GM18498 (cell line): ENCODE results near the gene BNC2.

ENCODE experiments used
- ATAC-seq: cut with Tn5 transposase; IDR thresholded peaks from one replicate; pipeline ENCODE4 v1.9.1; 2021; ENCODE audit warnings: mild to moderate bottlenecking, moderate library complexity; ENCODE audit not compliant: unreplicated experiment

Gene BNC2

DNA sequence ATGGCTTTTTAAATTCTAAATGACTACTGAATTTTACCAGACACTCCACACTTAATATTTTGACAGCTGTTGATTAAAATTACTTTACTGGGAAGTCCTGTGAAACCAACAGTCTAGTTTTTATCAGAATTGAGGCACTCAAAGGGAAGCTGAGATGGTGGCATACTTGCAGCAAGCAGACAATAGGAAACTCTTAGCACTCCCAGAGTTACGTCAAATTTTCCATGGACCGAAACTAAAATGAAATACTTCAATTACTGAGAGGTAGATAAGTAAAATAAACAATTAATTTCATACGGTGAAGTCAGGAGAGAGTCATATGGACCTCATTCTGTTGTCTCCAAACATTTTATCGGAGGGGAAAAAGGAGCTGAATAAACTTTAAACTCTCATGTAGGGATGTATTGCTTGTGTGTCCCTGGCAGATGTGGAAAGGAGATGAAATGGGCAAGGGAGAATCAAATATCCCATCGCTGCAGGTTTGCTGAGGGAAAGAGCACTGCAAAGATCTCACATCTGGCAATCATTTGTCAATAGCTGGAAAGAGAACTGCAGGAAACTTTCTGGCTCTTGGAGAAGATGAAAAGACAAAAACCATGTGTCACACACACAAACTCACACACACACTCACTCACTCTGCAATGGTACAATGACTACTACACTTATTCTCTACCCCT is 189.4 kb downstream of the BNC2 start:
- ATAC-seq = no peak

DNA sequence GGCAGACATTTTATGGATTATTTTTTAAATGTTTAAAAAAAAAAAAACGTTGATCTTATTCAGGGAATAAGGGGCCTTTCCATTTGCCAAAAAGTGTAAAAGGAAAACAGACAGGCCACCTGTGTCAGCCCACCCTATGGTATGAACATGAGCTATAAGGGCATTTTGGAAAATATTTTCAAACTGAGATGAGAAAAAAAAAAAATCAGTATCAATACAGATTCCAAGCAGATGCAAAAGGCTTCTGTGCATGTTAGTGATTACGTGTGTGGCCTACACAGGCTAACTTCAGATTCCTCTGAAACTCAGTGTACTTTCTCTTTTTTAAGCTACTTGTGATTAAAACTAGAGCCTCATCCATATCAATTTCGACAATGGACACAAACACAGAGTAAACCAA is 189.9 kb downstream of the BNC2 start:
- ATAC-seq = no peak

DNA sequence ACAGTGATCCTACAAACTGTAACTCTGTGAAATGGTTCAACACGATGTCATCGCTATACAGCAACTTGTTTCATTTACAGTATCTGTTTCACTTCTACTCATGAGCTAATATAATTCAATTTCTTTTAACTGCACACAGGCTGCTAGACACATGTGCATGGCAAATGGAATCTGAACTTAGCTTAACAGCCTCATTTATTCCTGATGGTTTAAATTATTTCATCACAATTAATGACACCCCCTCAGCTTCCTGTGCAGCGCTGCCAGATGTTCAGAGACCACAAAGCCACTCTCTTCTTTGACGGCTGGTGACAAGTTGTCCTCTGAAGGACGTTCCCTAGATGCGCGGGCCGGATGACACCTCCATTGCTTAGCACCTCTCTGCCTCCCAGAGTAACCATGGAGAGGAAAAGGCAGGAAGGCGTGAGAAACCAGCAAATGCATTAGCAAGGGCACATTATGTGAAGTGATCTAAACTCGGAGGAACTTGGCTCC is 191.1 kb downstream of the BNC2 start:
- no peak for ATAC-seq

DNA sequence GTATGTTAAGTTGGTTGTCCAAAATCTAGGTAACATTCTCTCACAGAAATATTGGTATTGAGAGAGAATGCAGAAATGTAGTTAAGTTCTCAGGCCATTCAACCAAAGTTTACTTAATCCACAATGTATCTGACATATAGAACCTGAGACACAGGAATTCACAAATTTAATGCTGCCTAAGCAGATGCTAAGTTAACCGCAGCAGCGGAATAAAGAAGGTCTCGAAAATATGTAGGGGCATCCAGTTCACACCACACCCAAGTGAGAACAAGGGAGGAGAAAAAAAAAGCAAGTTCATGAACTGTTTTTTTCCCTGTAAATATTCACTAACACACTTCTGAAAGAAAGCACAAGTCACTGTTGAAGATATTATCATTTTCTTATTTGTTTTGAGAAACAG is 194.0 kb downstream of the BNC2 start:
- ATAC-seq = no peak

DNA sequence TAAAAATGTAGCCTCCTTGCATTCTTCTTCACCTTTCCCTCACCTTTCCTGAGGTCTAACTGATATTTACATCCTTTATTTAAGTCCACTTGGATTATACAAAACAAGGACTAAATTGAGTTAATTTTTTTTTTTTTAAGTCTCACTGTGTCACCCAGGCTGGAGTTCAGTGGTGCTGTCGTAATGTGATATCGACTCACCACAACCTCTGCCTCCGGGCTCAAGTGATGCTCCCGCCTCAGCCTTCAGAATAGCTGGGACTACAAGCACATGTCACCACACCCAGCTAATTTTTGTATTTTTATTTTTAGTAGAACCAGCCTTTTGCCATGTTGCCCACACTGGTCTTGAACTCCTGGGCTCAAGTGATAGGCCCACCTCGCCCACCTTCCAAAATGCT is 195.3 kb downstream of the BNC2 start:
- ATAC-seq = no peak

DNA sequence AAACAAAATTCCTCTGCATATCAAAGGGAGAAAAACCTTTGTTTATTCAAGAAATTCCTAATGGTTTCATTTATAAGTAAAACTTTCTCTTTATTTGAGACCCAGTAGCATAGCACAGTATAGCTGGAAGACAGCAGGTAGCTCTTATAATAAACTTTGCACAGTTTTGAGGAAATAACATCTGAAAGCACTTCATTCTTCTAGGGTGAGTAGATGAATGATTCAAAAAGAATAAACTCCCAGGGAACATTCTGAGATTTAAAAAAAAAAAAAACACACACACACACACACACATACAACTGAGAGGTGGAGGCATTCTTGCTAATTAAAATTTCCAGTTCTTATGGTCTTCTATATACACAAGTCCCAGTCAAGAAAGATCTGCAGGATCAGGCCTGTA is 197.3 kb downstream of the BNC2 start:
- no peak for ATAC-seq

DNA sequence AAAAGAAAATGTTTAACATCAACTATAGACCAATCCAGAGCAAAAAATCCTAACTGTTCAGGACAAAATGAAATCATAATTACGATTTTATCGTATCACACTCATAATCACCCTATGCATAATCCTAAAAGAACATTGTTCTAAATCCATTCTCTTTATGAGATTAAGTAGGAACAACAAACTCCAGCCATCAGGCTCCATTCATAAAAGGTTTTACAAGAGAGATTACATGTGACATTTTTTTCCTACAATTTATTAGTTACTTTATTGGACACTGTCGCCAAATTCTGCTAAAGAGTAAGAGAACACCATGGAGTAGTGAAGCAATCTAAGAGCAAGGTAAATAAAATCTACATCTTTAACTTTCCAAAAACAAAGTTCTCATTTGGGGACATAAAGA is 198.0 kb downstream of the BNC2 start:
- no peak for ATAC-seq

DNA sequence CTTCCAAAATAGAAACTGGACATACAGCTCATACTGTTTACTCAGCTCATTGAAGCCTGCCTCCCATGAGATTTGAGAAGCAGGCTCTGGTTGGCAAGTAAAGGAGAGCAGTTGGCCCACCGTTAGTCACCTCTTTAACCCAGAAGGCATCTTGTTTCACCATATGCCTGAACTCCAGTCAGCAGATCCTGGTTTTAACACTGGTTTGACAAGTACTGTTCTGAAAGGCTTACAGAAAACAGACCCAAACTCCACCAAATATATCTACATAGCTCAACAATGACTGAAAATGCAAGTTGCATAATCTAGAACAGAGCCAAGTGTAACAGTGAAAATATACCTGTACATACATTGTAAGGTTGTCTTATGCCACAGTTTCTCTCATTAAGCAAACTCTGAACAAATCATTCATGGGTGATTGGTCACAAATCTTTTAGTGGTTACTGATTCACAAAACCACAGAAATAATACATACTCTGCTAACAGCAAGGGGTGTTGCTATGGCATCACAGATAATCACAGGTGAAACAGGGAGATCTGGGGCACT is 198.8 kb downstream of the BNC2 start:
- ATAC-seq = no peak

DNA sequence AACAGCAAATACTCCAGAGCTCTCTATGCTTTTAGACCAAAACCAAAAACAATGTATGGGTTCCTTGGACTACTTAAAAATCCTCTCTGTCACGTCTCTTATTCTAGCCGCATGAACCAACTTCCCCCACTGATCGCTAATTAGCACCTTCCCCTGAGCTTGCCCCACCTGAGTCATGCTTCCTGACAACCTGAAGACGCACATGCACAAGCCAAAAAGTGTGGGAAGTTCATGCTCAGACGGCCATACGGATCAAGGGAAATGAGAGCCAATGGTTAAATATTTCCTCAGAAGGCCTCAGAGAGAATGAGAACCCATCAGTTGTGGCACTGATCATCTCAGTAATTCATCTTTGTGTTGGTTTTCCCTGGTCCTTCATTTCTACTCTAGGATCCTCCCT is 199.7 kb downstream of the BNC2 start:
- no peak for ATAC-seq

DNA sequence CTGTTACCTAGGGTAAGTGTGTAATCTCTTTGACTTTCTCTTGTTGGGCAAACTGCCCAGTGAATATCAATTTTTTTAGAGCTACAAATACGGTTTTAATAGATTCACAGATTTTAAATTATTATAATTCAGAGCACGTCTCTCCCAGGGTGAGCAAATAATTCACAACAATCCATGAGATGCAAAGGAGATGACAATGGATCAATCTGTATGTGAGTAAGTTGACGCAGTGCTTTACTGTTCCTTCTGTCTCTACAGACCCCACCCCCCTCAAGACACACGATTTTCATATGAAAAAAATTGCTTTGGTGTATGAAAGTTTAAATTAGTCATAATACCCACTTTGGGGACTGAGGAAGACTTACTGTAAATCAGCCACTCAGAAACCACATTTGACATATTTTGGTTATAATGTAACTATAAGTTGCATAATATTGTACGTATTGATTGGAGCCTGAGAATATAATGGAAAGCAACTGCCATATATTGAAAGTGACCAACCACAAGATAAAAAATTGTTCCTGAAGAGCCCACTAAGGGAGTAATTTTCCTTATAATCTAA is 201.7 kb downstream of the BNC2 start:
- no peak for ATAC-seq

DNA sequence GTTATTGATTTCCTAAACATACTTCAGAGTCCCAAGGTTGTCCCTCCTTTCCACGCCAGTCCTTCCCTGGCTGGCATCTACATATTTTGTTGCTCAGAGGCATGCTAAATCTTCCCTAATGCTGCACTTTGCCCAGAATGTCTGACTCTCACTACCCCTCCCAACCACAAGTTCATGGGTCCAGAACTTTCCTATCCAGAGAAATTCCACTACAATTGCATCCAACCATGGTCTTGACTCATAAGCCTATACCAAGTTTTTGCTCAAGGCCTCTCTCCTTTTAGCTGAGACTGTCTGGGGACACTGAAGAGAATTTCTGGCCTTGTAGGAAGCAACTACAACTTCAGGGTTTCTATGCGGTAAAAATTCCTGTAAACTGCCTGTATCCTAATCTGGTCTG is 206.3 kb downstream of the BNC2 start:
- no peak for ATAC-seq

DNA sequence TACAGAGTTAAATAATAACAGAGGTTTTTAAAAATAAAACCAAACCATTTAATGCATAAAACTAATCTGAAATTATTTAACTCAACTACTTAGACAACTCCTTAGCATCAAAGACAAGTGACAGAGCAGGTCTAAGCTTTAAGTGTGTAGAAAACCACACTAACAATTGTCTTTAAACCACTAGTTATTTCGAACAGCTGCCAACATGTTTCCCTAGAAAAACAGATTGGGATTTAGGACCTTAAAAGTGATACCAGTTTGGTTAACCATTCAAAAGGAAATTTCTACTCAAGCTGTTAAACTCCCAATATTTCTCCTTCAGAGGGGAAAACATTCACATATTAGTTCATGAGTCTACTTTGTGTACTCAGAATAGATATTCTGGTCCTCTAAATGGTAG is 208.7 kb downstream of the BNC2 start:
- no peak for ATAC-seq

DNA sequence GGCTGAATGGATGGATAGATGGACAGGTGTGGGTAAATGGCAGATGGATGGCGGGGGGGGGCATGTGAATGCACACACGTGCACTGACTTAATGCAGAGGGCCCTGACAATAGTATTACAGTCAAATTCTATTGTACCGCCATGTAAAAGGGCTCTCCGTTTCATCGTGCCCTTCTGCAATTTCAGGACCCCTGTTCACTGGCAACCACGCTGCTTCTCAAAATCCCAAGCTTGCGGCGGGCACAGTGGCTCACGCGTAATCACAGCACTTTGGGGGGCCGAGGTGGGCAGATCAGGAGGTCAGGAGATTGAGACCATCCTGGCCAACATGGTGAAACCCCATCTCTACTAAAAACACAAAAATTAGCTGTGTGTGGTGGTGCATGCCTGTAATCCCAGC is 211.4 kb downstream of the BNC2 start:
- ATAC-seq = no peak

DNA sequence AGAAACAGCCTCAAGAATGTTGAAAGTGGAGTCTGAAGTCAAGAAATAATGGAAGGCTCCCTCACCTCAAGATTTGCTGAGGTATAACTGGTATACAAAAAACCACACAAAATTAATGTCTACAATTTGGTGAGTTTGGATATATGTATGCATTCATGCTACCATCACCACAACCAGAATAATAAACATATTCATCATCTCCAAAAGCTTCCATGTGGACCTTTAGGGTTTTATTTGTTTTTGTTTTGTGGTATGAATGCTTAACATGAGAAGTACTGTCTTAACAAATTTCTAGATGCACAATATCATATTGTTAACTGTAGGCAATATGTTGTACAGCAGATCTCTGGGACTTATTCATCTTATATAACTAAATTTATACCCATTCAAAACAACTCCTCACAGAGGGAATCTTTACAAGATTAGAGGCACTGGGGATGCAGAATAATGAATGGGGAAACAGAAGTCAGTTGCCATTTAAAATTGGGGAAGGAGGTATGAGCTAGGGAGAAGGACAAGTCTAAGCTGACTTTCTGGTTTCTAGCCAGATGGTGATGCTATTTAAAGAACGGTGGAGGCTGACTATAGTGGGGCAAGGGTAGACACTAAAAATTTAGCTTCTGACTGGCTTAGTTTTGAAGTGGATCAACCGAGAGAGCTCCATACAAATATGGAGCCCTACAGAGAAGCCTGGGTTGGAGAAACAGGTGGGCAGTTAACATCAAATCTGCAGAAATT is 213.9 kb downstream of the BNC2 start:
- no peak for ATAC-seq

DNA sequence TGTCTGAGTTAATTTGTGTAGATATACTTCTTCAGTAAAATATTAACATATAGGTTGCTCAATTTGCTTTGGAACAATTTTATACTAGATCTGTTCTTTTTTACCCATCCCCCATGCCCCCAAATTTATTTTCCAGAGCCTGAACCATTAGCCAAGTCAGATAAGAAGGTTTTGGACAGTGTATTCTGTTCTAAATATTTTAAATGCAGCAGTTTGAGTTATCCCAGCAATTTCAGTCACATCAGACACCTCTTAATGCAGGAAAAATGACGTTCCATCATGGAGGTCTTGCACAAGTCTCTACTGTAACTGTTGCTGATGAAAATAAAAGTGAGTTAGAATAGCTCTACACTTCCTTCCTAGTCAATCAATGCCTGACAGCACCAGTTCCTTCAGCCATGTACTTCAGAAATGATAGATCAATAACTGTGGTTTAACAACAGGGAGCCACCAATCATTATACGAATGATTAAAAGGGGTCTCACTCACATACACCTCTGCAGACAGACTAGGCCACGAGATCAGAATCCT is 215.8 kb downstream of the BNC2 start:
- no peak for ATAC-seq

DNA sequence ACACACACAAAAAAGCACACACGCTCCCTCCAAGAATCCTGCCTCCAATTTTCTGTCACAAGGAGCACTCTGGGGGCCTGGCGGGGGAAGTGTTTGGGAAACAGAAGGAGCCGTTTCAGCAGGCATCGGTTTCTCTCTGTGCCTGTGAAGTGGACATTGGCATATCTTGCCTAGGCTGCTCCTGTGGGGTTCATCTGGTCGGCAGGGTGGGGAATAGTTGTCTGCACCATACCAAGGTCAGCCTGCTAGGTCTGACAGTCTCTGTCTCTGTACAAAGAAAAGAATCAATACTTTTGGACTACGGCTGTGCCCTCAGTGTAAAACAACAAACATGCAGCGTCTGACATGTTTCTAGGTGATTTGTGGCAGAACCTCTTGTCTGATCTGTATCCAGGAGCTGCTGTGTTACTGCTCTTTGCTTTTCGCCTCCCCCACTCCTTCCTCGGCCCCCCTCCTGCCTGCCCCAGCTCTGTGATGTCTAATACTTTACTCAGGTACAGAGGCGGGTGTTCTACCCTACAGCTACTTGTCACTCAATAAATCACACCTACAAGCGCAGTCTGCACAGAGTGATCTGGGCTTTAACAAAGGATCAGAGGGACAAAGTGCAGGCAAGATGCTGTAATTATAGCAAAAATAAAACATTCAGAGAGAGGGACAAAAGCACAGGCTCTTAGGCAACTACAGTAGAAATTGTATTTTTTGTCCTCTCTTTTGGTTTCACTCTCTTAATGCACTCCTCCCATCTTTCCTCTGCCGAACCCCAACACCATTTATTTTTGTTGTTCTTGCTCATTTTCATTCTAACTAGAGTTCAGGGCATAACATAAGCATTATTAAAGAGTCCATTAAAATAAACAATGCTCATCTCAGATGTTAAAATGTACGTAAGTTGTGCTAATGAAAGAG is 216.7 kb downstream of the BNC2 start:
- no peak for ATAC-seq

DNA sequence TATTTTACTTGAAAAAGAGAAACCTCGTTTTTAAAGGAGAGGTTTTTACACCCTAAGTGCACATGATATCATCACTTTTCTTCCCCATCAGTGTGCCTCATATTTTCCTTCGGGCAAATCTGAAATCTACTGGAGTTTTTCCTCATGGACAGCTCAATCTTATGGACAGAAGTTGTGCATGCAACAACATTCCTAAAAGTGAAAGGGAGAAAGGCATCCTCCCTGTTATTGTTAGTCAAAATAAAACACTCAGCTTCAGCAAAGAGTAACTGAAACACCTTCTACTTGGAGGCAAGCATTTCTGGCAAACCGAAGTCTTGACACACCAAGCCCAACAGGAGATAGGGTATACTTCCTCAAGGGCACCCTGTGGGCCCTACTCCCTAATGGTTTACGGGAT is 217.9 kb downstream of the BNC2 start:
- ATAC-seq = no peak

DNA sequence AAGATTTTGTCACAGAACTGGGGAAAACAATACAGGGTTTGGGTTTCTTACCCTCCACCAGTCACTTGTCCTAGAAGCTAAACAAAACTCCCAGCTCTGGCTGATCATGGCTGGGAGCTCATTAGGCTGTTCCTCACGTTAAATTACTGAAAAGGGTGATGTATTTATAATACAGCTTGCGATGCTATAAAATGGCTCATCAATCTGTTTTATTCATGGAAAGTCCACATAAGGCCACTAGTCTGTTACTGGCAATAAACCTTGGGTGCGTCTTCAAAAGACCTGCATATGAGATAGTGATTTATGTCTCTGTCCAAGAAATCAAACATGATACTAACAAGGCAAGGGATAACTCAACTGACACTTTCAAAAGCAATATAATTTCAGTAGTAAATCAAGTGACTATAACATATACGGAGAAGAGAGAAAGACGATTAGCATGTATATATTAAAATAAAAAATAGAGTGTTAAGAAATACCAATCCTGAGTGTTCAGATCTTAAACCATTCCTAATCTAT is 219.0 kb downstream of the BNC2 start:
- no peak for ATAC-seq

DNA sequence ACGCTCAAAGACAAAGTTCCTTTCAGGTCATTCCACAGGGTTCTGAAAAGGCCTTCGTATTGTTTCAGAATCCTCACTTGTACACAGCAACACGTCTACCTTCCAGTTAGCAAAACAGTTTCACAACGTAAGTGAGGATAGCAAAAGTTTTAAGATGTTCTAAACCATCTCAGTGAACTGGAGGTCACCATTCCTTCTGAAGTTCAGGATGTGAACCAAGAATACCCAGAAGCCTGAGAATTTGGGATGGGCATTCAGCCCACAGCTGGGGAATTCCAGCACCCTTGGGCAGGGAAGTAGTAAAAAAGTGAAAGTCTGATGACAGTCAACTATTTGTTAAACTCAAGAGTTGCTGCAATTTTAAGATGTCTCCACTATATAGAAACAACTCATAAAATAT is 224.5 kb downstream of the BNC2 start:
- no peak for ATAC-seq

DNA sequence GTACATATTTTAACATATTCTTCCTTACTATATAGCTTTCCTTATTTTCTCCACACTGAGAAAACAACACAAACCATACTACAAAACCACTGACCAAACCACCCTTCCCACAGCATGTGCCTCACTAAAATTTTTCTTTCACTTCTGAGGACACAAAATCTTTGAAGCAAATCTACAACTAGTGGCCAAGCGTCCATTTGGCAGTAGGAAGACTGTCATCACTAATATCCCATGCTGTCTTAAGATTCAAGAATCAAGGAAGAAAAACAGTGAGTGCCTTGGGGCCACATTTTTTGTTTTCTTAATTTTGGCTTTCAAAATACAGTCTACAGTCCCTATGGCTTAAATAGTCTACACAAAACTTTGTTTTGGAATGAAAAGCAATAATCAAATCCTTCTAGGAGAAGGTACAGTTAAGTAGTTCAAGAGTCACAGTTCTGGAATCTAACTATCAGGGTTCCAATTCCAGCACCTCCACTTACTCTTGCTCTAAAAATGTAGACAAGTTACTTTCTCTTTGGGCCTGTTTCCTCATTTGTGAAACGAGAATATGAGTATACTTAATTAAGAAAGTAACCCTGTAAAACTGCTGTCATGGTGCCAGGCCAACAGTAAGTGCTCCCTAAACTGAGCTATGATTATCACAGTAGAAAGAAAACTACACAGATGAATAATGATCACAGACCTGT is 227.9 kb downstream of the BNC2 start:
- ATAC-seq = no peak
